HUES64 (cell line): ENCODE data around the gene MAPK11.

Experiments used
- H3K27ac ChIP-seq: 2 replicates; pipeline ENCODE4 v1.7.0; 2013; ENCODE audit warnings: low read depth, low read length, inconsistent platforms
- H3K27me3 ChIP-seq: 2 replicates; pipeline ENCODE4 v1.6.1; 2013; ENCODE audit warnings: mild to moderate bottlenecking, low read length; ENCODE audit not compliant: insufficient read depth
- H3K36me3 ChIP-seq: 2 replicates; pipeline ENCODE4 v1.6.1; 2013; ENCODE audit warnings: mild to moderate bottlenecking, low read length; ENCODE audit not compliant: insufficient read depth
- H3K4me1 ChIP-seq: 2 replicates; pipeline ENCODE4 v1.6.1; 2013; ENCODE audit warnings: mild to moderate bottlenecking, low read length, moderate library complexity; ENCODE audit not compliant: insufficient read depth
- H3K4me3 ChIP-seq: 2 replicates; pipeline ENCODE4 v1.5.1; 2013; ENCODE audit warnings: mild to moderate bottlenecking, low read length, moderate library complexity
- H3K9ac ChIP-seq: 2 replicates; pipeline ENCODE4 v1.6.1; 2013; ENCODE audit warnings: mild to moderate bottlenecking, low read depth, low read length
- H3K9me3 ChIP-seq: 2 replicates; pipeline ENCODE4 v1.6.1; 2013; ENCODE audit warnings: low read depth, low read length; ENCODE audit not compliant: insufficient read depth
- WGBS: fragments of 150-250, 120-280 bp; methylation state at CpG from one replicate; pipeline ENCODE4 v1.1.7; 2013; ENCODE audit warnings: missing lambda C conversion rate; 5-methylcytosine and 5-hydroxymethylcytosine counted together

Gene MAPK11

GRCh38 chr22:50217543-50218152 is 52.5 kb downstream of the MAPK11 start:
- H3K9ac ChIP-seq: no peak overlapping the region

GRCh38 chr22:50216684-50217520 is 53.3 kb downstream of the MAPK11 start:
- H3K27me3 ChIP-seq: no peaks in the 10 kb centered on the region
- H3K9me3 ChIP-seq: no peaks in the 10 kb centered on the region
- peaks cover 92% of the 10 kb centered on the region for H3K36me3 ChIP-seq
- H3K4me1 ChIP-seq: no peaks in the 10 kb centered on the region
- no peak overlapping the region for H3K4me3 ChIP-seq
- no peak overlapping the region for H3K27ac ChIP-seq
- no peak overlapping the region for H3K9ac ChIP-seq
- 96% methylated on average over 57 of the region's 57 CpGs for WGBS

More at GRCh38 chr22:50217543-50218152, 52.5 kb downstream of the MAPK11 start:
- Histone ChIP-seq H3K27ac (no peak overlapping the region), H3K9me3 (no peaks in the 10 kb centered on the region), H3K4me3 (no peak overlapping the region), H3K36me3 (peaks cover 91% of the 10 kb centered on the region), H3K4me1 (no peaks in the 10 kb centered on the region), H3K27me3 (no peaks in the 10 kb centered on the region)
- WGBS: 94% methylated on average over 21 of the region's 21 CpGs

- Histone ChIP-seq H3K36me3 (peaks cover 89% of the 10 kb centered on the region), H3K4me3 (no peak overlapping the region), H3K9ac (no peak overlapping the region), H3K4me1 (no peaks in the 10 kb centered on the region), H3K27ac (no peak overlapping the region), H3K27me3 (no peaks in the 10 kb centered on the region), H3K9me3 (no peaks in the 10 kb centered on the region)
- WGBS: 95% methylated on average over 15 of the region's 15 CpGs
Observed at GRCh38 chr22:50216055-50216683, 54.0 kb downstream of the MAPK11 start.

- Histone ChIP-seq H3K27me3 (no peaks in the 10 kb centered on the region), H3K4me1 (no peaks in the 10 kb centered on the region), H3K4me3 (no peak overlapping the region), H3K9ac (no peak overlapping the region), H3K27ac (no peak overlapping the region), H3K36me3 (peaks cover 89% of the 10 kb centered on the region), H3K9me3 (no peaks in the 10 kb centered on the region)
- WGBS: 97% methylated on average over 17 of the region's 17 CpGs
Observed at GRCh38 chr22:50215297-50216054, 54.7 kb downstream of the MAPK11 start.
